Measurements from ENCODE around the gene RPS6KL1.

Gene RPS6KL1

DNA sequence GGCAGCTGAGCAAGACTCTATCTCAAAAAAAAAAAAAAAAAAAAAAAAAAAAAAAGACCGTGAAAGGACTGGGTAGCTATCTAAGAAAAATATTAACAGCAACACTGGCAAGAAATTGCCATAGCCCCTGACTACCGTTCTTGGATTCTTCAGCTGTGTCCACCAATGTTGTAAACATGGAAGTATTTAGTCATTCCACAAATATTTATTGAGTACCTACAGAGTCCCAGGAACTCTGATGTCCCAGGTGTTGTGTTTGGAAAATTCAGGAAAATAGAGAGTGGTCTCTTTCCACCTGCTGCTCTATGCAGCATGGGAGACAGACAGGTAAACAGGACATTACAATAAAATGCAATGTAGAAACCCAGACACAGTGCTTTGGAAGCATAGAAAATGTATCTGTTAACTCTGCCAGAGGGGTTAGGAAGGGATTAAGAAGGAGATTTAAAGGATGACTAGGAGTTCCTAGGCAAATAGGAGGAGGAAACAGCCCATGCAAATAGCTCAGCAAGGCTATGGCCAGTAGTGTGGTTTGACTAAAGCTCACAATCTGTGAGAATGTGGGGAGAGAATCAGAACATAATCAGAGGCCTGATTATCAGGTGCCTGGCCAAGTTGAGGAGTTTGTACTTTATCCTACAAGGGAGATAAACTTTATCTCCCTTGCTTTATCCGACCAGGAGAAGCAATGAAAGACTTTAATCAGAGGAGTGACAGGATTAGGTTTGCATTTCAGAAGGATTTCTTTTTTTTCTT lies 43.5 kb downstream of the RPS6KL1 start:
- DNase-seq = no peak

DNA sequence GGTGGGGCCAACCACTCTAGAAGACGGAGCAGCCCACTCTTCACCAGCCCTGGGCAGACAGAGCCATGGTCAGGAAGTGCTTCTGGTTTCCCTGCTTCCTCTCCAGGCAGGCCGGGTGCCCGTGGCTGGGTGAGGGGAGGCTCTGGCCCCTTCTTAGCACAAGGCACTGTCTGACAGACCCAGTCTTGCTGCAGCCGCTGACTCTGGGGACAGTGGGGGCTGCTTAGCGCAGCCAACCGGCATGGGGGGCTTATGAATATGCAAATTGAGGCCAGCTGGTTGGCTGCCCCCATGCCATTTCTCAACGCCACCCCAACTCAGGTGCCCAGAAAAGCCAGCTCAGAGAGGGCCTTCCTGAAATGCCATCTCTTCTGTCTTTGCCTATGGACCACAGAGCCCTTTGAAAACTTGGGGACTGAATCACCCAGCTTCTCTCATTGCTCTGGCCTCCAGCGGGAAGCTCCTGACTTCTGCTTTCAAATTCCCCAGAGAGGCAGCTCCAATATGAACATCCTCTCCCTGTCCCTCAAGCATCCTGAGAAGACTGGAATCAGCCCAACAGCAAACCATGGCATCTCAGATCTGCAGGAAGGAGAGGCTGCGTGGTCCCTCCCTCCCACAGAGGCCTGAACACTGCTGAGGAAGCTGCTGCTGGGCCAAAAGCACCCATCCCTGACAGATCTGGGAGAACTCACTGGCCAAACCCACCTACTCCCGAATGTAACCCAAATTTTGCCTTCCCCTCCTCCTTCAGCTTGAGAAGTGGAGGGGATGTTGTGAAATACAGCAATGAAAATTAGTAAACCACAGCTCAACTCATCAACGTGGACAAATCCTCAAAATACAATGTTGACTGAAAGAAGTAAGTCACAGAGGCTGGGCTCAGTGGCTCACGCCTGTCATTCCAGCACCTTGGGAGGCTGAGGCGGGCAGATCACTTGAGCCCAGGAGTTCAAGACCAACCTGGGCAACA lies 46.8 kb downstream of the RPS6KL1 start, which contains the start of gene PROX2:
TSS of gene PROX2 (minus strand) at position 205 of the 973 bp plus-strand sequence. CDS start 12,311 bp downstream, outside the sequence.
- DNase-seq = no peak

DNA sequence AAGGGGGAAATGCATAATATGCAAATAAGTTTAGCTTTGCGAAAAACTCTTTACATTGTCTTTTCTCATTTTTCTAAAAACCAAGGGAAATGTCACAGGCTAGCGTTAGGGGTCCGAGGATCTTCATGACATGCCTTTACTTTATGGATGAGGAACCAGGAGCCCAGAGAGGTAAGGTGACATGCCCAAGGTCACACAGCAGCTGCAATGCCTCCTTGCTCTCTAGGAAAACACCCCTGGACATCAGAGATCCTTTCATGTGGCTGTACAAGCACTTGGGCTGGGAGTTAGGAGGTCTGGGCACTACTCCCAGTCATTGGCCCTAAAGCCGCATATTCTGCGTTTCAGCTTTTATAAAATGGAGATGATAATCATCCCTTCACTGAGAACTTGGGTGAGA lies 47.9 kb downstream of the RPS6KL1 start:
- DNase-seq = no peak

DNA sequence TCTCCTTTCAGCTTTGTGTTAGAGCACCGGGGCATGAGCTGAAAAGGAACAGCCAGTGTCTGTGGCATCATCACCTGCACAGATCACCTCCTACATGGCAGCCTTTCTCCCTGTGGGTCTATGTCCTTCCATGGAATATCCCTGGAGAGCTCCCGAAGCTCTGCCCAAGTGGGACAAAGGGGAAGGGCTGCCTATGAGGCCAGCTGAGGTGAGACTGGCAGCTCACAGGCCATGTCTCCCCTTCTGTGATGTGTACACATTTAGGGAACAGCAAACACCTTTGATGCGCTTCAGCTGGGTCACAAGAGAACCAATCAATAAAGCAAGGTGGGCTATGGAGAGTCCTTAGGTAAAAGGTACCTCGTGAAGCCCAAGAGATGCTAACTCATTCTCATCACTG lies 51.2 kb downstream of the RPS6KL1 start:
- DNase-seq = no peak

DNA sequence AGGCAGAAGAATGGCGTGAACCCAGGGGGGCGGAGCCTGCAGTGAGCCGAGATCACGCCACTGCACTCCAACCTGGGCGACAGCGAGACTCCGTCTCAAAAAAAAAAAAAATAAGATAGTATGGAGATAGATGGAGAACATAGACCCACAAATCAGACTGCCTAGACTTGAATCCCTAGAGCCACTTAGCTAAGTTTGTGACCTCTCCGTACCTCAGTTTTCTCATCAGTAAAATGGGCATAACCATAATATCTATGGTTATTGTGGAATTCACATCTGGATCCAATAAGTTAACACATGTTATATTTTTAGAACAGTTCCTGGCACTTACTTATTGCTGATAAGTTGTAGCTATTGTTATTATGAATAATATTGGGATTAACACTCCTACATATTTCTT lies 54.3 kb downstream of the RPS6KL1 start:
- no peak for DNase-seq

DNA sequence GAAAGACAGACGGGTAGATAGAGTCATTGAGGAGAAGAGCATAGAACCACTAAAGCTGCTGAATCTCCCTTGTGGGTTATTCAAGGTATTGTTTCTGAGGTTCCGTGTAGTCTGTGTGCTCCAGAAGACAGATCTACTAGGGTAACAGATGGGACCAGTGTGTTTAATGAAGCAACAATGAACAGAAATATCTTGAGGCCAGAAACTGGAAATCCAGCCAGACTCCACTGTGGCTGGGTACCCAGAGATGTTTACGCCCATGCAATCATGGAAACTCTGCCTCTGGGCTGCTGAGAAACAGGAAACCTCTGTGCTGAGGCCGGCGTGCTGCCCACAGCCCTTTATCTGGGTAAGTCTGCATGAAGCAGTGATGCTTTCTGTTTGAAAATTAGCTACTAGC lies 55.4 kb downstream of the RPS6KL1 start:
- DNase-seq = peak; percentile 27

DNA sequence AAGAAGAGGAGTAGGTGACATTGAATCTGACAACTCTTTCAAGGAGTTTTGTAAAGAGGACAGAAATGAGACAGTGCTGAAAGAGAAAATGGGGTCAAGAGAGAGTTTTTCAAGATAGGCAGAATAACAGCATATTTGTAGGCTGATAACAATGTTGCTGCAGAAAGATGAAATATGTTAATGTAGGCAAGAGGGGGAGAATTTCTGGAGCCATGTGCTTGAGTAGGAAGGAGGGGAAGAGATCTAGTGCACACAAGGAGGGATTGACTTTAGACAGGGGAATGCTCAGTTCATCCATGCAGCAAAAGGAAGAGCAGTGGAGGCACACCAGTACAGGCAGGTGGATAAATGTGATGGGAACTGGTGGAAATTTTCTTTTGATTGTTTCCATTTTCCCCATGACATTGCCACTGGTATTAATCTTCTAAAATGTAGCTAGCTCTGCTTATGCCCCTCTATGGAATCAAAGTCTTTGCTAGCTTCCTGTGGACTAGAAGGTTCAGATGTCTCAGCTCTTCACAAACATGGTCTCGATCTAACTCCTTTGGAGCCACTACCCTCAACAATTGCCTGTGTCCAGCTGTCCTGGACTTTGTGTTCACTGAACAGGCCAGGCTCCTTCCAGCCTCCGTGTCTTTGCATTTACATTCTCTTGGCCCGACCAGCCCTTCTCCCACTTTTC lies 56.2 kb downstream of the RPS6KL1 start:
- DNase-seq = no peak

DNA sequence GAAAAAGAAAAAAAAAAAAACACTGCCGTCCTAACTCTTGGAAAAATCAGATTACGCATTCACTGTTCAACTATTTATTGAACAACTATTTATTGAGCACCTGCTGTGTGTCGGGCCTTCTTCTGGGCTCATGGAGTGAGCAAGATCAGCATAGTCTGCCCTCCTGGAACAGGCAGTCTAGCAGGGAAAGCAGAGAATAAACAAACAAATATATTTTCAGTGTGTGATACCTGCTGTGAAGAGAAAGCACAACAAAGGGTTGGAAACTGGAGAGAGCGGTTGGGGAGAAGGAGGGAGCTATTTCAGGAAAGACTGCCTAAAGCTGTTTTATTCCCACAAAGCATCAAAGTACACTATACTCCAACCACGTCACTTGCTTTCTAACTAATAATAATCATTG lies 57.9 kb downstream of the RPS6KL1 start:
- DNase-seq = no peak

DNA sequence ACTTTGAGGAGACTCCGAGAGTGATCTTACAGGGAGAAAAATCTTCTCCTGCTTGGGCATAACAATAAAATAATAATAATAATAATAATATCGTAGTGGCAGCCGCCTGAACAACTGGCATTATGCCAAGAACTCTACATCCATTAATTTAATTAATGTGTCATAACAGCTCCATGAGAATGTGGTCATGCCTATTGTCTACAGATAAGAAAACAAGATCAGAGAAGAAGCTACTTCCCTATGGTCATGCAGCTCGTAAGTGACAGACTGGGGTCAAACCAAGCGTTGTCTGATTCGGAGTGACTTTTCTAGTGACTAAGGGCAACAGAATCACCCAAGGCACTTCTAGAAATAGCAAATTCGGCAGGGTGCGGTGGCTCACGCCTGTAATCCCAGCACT lies 58.9 kb downstream of the RPS6KL1 start:
- no peak for DNase-seq

DNA sequence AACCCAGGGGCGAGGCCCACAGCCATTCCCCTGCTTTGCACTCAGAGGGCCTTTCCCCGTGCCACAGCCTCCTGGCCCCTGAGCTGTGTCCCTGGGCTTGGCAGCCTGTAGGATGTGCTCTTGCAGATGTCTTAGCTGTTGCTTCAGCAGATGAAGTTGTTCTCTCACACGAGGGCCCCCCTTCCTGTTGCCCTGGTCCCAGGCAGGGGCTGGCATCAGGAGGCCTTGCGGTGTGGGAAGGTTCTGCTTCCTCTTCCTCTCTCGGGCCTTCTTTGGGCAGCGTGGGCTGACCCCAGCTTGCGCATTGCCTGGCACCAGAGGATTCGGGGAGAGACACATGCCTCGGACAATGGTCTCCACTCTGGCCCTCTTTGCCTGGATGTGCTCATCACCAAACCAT lies 59.8 kb downstream of the RPS6KL1 start:
- no peak for DNase-seq

DNA sequence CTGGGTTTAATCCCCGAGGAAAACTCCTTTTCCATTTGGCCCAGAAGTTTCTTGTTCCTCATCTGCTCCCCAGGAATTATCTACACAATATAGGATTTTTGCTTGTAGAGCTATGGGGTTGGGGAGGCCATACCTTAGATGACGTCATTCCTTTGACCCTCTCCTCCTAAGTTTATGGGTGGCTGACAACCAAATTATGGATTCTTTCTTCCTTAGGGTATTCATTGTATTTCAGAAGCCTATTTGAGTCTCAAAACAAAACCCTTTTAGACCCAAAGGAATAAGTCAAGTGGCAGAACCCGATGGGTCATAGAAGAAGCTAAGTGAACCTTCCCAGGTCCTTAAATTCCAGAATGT lies 61.3 kb downstream of the RPS6KL1 start:
- DNase-seq = no peak

DNA sequence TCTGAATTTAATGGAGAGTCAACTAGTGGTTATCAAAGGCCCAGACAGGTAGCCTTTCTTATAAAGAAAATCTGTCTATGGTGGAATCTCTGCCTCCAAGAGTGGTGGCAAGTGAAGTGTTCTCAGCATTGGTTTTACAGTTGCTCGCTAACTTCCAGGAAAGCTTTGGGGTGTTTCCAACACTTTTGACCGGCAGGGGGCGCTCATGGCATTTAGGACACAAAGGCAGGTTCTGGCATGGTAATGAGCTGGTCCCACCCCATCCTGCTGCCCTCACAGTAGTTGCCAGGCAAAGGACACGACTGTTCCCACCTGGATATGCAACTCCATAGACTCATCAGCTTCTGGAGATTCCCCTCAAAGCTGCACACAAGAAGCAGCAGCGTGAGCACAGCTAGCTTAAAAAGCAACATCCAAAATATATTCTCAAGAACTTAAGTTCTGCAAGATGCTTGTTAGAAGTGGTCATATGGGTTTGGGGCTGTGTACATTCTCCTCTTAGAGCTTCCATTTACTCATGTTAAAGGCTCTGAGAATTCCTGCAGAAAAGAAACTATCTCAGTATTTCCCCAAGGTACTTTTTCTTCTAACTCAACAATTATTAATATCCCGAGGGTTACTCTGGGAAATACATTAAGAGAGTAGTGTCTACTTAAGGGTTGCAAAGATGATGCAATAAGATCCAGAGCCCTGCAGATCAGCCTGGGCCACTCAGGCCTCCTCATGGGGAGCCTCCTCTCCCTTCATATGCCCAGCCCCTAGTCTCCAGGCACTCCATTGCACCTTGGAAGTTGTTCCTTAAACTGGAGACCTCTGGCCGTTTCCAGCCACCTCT lies 61.9 kb downstream of the RPS6KL1 start:
- peak; percentile 94 for DNase-seq

DNA sequence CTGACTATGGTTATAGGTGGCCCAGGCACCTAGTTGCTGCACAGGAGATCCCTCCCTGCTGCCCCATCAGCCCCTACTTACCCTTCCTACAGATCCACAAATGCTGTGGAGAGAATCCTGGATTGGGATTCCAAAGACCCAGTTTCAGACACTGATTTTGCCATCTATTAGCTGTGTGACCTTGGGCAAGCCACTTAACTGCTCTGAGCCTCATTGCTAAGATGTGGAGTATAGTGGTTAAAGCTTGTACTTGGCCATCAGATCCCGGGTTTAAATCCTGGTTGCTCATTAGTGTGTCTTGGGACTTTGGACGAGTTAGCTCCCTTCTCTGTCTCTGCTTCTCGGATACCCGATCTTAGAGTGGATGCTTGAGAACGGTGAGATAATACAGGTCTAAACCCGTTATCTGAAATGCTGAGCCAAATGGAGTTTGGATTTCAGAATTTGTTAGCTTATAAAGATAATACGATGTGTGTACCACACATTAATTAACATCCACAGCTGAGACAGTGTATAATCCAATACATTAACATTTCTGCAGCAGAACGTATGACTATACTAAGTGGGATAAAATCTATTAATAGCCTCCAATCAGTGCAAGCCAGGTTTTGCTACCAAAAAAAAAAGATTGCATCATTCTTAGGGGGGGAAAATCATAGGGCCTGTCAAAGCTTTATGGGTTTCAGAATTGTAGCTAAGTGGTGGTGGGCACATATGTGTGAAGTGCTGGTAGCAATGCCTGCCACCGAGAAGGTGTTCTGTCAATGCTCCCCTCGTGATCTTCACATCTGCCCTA lies 63.1 kb downstream of the RPS6KL1 start:
- no peak for DNase-seq

DNA sequence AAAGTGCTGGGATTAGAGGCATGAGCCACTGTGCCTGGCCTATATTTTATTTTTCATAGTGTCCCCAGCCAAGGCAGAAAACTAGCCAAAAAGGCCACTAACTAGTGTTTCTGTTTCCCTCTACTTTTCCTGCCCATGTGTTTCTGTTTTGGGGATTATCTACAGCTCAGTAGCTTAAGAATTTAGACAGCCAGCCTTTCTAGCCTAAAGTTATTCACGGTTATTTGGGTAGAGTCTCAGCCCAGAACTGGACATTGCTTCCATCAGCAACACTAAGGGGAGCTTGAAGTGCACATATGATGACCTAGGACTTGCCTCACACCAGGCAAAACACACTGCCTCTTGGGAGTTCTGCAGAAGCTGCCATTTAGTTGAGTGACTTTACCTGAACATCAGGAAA lies 65.0 kb downstream of the RPS6KL1 start:
- DNase-seq = no peak

DNA sequence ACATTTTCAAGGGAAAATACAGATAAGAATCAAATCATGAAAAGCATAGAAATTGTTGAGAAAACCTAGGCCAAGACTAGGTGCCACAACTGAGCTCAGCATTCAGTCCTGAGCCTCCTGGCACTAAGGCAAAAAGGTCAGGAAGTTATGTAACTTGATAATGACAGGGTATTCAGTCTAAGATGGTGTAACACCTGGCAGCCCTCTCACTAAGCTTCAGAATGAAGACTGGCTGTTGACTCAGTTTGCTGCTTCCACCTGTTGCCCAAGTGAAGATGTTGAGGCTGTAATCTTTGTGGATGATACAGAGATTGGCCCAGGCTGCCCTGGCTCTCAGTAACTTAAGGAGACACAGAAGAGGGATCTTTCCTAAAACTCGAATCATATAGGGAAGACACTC lies 66.7 kb downstream of the RPS6KL1 start:
- DNase-seq = no peak

DNA sequence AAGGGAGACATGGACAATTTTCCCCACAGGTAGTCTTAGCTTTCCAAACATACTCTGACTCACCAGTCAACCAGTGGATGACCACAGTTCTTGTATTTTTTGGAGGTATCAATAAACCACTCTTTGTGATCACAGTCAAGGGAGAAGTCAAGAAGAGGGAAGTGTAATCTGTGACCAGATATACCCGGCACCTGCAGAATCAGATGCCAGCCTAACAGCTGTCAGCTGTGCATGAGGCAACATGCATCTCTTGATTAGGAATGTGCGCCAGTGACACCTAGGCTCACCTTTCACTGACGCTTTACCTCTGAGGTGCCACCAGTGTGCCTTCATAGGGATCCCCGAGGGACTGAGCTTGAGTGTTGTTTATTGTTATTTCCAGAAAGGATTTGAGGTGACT lies 67.1 kb downstream of the RPS6KL1 start:
- no peak for DNase-seq

DNA sequence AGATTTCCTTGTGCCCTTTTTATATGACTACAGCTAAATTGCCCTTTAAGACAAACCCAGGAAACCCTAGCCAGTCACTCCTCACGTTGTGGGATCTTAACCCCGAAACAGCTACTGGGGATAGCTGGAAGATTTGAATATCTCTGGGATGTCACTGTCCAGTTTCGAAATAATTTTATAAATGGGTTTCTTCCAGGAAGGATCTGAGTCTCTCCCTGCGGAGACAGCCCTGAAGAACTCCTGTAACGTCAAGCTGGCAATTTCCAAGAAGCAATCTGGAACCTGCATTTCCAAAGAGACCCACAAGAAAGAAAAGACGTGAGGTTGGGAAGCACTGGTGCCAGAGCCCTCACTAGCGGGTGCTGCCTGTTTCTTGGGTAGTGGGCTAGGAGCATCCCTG lies 68.0 kb downstream of the RPS6KL1 start:
- no peak for DNase-seq
